Islet precursor cell (in vitro differentiated cells): ENCODE results near the gene FAM161A.
"Not testable (repeated sequence)": the region's sequence is repeated elsewhere in the genome, so short reads cannot be mapped to it uniquely, and the experiment has no call there.

Source experiments
- DNase-seq: peaks from one replicate; pipeline ENCODE4 v3.0.0-alpha.2; 2018

Gene FAM161A

DNA sequence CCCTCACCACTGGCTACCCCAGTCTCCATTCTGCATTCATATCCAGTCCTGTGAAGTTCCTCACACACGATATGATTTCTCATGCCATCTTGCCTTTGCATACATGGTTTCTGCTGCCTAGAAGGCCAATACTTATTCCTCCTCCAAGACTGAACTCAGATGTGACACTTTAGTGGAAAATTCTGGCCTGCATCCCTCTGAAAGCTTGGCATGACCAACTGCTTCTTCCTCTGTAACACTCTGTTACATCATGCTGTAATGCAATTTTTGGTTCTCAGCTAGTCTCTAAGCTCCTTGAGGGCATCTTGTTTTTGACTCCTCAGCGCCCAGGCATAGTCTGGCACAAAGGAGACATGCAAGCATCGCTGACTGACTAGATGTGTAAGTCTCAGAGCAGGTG, 12.6 kb downstream of the FAM161A start:
- DNase-seq = no peak

DNA sequence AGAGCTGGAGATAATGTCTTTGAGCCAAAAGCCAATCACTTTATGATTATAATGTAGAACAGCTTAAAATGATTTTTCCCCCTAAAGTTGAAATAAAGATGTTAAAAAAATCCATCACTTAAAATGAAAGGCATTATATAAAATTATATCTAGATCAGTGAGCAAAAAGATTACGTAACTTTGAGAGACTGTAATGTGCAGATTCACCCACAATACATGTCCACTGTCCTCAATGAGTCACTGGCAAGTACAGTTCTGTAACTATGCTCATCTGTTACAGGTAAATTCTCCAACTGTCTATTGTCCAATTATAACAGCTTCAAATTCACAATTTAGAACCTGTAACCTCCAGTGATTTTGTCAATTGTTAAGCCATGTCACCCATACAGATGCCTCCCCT, 19.0 kb downstream of the FAM161A start:
- DNase-seq = no peak

DNA sequence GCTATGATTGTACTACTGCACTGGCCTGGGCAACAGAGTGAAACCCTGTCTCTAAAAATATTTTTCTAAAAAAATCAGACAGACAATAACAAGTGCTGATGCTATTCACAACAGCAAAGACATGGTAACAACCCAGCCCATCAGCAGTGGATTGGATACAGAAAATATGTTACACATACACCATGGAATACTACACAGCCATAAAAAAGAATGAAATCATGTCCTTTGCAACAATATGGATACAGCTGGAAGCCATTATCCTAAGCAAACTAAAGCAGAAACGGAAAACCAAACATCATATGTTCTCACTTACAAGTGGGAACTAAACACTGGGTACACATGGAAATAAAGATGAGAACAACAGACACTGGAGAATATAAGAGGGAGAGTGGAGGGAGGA, 19.9 kb downstream of the FAM161A start:
- DNase-seq = no peak

DNA sequence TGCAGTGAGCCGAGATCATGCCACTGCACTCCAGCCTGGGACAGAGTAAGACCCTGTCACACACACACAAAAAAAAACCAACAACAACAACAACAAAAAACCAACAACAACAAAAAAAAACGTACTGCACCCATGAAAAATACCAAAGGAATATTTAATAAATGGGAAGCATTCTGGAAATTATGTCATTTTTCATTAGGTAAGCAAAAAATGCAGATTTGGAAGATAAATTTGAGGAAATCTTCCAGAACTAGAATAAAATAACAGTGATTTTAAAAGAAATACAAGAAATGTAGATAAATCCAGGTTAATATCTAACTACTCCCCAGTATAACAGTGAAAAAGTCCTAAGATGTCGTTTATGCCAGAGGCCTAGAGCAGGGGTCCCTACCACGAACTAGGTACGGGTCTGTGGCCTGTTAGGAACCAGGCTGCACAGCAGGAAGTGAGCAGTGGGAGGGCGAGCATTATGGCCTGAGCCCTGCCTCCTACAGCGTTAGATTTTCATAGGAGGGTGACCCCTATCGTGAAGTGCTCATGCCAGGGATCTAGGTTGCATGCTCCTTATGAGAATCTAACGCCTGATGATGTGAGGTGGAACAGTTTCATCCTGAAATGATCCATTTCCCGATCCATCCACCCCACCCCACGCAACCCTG, 21.5 kb downstream of the FAM161A start:
- DNase-seq = peak; percentile 39

DNA sequence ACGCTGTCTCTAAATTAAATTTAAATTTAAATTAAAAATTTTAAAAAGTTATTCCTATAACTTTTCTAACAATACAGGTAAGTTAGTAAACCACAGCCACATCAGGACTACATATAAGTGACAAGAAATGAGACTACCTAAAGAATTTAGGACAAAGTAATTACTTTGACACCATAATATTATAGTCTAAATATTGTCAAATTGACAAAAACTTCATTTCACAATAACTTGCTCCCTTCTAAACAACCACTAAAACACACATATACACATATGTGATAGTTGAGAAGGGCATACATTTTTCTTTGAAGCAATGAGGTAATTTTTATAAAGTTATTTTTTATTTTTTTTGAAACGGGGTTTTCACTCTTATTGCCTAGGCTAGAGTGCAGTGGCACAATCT, 31.6 kb downstream of the FAM161A start:
- DNase-seq = no peak

DNA sequence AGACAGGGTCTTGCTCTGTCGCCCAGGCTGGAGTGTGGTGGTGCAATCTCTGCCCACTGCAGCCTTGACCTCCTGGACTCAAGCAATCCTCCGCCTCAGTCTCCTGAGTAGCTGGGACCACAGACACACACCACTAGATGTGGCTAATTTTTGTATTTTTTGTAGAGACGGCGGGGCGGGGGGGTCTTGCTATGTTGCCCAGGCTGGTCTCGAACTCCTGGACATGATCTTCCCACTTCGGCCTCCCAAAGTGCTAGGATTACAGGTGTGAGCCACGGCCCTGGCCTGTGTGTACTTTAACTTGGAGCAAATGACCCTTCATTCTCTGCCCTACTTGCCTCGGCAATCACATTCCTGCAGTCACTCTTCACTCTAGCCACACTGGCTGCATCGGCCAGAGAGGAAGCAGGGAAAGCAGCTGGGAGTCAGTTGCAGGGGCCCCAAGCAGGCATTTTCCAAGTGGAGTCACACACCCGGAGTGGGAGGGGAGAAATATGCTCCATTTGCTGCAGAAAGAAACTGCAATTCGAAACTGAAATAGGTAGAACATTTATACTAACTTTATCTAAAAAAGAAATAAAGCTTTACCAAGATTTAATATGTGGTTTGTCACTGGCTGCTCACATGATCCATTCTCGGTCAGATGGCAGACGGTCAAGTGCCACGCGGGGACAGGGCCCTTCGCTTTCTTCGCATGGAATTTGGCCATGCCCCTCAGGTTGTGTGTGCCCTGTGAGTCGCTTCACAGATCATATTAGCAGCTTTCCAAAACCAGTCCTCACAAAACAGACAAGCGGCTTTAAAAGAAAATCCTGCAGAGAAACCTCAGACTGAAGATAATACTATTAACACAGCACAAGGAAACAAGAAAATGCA, 37.1 kb downstream of the FAM161A start:
- DNase-seq = no peak

DNA sequence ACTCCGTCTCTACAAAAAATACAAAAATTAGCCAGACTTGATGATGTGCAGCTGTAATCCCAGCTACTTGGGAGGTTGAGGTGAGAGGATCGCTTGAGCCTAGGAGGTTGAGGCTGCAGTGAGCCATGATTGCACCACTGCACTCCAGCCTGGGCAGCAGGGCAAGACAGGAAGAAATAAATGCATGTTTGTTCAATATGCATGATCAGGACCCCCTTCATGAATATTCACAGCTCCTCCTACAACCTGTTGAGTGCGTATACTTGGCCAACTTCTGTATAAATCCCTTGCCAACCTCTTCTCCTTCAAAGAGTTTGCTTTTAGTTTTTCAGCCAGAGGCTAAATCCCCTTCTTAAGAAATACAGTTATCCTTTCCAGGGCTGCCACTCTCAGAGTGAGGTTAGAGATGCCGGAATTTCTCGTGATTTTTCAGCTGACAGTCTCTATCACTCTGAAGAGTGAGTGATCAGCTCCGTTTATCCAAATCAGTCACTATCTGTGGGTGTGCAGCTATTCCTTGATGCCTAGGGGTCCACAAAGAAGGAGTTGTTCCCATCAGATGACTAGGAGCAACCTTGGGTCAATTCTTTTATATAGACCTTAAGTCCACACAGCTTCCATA, 39.2 kb downstream of the FAM161A start:
- DNase-seq = no peak

DNA sequence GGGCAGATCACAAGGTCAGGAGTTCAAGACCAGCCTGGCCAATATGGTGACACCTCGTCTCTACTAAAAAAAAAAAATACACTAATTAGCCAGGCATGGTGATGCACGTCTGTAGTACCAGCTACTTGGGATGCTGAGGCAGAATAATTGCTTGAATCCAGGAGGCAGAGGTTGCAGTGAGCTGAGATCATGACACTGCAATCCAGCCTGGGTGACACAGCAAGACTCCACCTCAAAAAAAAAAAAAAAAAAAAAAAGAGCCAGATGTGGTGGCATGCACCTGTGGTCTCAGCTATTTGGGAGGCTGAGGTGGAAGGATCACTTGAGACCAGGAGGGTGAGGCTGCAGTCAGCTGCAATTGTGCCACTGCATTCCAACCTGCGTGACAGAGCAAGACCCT, 40.5 kb downstream of the FAM161A start:
- not testable (repeated sequence) for DNase-seq

DNA sequence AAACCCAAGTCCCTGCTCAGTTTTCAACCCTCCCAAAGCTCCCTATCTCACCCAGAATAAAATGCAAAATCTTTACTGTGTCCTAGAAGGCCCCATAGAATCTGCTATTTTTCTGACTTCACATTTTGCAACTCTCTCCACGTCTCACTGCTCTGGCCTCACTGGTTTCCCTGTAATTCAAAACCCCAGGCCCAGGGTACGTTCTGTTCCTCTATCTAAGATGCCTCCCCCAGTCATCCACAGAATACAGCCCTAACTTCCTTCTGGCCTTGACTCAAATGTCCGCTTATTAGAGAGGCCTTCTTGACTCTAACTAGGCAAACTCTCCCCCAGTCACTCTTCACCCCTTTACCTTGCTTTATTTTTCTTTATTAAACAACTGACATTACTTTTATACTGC, 42.0 kb downstream of the FAM161A start:
- no peak for DNase-seq

DNA sequence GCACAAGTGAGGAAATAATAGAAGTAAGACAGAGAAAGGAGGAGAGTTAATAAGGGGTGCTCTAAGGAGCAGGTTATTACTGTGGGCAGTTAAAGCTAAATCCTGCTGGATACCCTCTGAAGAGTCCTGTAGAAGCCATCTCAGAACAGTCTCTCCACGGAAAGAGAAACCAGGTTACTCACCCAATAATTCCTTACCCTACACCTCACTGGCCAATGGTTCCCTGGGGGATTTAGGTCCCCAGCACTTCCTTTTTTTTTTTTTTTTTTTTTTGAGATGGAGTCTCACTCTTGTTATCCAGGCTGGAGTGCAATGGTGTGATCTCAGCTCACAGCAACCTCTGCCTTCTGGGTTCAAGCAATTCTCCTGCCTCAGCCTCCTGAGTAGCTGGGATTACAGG, 43.7 kb downstream of the FAM161A start:
- DNase-seq = not testable (repeated sequence)

DNA sequence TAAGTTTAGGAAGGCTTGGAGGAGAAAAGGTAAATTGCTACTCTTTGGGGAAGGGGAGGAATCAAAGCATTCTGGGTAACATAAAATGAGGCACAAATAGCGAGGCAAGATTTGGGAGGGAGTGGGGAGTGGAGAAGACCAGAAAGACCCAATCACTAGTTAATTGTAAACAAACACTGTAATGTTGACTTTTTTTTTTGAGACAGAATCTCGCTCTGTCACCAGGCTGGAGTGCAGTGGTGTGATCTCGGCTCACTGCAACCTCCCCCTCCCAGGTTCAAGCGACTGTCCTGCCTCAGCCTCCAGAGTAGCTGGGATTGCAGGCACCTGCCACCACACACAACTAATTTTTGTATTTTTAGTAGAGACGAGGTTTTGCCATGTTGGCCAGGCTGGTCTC, 45.2 kb downstream of the FAM161A start:
- DNase-seq = not testable (repeated sequence)

DNA sequence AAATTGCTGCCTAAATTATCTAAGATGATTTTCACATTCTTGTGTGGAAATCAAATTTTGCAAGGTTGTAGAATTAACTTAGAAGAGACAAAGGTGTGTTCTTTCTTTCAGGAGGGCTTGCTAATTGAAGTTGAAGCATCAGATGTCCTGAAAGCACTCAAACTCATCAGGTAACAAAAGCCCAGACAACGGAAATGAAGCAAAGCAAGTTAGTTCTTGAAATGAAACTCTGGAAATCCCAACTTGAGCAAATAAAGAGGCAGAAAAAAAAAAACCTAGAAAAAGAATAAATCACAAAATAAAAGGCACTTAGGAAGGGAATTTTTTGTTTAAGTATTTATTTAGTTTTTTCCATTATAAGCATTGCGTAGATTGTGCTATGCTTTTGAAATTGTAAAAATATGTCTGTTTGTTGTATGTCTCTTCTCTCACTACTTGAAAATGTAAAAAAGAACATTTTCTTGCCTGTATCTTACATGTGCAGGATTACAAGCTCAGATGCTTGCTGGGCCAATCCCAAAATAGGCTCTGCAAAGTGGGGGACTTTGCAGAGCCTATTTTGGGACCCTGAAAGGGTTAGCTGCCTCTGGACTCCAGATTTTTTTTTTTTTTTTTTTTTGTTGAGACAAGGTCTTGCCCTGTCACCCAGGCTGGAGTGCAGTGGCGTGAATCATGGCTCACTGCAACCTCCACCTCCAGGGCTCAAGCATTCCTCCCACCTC, 46.7 kb downstream of the FAM161A start:
- DNase-seq = no peak

DNA sequence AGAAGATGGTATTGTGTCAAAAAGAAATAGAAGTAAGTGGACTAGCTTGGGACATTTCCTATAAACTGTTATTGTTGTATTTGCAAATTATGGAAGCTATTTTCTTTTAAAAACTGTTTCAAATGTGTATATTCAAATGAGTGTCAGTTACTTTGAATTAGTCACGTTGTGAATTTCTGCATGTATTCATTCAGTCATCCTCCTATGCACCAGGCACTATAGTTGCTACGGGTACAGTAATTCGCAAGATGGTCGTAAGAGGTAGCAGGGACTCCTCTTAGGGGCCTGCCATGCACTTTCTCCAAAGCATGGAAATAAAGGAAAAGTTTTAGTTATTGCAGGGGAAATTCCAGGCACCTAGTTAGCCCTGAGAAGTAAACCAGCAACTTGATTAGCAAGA, 51.3 kb downstream of the FAM161A start:
- no peak for DNase-seq

DNA sequence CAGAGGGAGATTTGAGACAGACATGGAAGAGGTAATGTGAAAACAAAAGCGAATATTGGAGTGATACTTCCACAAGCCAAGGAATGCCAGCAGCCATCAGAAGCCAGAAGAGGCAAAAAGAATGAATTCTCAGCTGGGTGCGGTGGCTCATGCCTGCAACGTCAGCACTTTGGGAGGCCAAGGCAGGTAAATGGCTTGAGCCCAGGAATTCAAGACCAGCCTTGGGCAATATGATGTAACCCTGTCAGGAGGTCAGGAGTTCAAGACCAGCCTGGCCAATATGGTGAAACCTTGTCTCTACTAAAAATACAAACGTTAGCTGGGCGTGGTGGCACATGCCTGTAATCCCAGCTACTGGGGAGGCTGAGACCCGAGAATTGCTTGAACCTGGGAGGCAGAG, 54.8 kb downstream of the FAM161A start:
- no peak for DNase-seq

DNA sequence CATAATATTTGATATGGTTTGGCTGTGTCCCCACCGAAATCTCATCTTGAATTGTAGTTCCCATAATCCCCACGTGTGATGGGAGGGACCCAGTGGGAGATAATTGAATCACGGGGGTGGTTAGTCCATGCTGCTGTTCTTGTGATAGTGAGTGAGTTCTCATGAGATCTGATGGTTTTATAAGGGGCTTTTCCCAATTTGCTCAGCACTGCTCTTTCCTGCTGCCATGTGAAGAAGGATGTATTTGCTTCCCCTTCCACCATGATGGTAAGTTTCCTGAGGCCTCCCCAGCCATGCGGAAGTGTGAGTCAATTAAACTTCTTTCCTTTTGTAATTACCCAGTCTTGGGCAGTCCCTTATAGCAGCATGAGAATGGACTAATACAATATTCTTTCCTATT, 56.4 kb downstream of the FAM161A start:
- DNase-seq = not testable (repeated sequence)

DNA sequence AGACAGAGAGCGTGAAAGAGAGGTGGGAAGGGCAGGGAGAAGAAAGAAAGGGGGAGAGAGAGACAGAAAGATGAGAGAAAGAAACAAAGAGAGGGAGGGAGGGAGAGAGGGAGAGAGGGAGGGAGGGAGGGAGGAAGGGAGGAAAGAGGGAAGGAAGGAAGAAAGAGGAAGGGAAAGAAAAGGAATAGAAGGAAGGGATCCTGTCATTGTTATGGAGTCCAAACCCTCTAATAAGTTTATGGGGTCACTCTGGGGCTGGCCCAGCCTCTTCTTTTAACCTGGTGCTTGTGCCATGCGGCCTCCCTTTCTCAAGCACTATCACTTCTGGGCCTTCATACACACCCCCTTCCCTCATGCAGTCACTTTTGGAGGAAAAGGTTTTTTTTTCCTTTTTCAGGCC, 58.5 kb downstream of the FAM161A start:
- no peak for DNase-seq

DNA sequence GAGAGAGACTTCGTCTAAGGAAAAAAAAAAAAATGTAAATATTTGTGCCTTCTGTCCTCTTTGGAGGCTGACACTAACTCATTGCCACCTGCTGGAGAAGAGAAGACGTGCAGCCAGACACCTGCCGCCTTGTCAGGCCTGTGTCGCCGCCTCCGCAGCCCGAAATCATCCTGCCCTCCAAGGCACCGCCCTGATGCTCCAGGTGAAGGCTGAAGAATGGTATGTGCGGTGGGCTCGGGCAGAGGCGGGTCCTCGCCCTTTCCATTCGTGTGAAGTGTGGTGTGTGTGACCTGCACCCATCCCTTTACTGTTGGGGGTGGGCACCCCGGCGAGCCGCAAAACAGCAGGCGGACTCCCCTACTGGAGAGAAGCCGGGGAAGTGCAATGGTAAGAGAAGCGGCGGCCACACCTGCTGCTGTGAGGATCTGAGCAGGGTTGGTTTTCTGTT, 60.4 kb downstream of the FAM161A start:
- DNase-seq = peak; percentile 91

DNA sequence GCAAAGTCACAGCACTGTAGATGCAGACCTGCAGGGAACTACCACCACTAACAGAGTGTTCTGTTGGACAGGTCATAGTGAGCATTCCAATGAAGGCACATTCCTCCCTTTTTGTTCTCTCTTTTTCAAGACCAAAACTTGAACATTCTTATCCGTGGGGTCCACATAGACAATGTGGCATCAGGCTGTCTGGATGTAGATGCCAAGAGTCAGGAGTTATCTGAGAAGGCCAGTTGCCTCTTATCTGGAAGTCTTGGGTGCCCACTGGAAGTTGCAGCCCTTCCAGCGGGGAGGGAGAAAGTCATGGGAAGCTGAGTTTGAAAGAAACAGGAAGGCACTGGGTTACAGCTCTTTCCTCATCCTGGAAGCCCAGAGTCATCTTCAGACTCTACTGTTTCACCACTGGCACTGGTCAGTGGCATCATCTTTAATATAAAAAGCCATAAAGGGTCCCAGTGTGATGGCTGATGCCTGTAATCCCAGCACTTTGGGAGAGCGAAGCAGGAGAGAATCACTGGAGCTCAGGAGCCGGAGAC, 61.4 kb downstream of the FAM161A start:
- no peak for DNase-seq

DNA sequence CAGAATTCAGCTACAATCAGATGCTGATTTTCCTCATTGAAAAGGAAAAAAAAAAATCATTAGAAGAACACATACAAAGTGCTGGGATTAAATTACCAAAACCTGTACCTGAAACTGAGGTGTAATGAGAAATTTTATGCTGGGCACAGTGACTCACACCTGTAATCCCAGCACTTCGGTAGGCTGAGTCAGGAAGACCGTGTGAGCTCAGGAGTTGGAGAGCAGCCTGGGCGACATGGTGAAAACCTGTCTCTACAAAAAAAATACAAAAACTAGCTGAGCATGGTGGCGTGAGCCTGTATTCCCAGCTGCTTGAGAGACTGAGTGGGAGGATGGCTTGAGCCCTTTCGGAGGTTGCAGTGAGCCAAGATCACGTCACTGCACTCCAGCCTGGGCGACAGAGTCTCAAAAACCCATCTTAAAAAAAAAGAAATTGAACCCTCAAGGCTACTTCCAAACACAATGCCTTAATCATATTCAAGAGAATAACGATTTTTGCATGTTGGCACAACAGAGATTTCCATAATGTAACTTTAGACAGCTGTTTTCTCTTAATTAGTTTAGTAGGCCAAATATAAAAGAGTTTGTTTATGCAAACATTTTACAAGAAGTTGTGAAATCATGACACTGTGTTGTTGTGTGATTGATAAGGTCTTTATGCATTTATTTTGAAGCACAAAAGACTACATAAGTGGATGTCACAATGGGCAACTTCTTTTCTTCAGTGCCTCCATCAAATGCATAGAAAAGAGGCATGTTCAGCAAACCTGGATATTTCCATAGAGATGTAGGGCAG, 63.9 kb downstream of the FAM161A start:
- no peak for DNase-seq

DNA sequence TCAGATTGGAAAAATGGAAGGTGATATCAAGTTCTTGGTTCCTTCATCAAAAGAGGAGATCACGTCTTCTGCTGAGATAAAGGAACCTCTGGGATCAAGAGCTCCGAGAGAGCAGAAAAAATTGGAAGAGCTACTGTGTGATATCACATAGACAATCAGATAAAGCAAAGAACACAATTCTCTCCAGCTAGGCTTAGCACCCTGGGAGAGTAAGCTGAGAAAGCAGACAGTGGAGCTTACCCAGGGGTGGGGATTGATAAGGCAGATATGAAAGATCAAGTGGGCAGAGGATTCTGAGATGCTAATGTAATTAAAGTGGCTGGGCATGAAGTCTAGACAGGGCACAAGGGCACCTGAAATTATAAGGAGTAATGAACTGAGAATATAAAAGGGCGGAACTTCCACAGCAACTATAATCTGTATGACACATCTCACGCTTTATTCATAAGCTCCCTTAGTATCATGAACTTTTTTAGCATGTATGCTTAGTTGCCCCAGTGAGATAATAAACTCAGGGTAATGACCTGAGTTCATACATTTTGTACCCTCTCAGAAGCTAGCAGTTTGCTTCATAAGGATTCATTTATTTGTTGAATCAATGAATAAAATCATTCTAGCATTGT, 65.8 kb downstream of the FAM161A start:
- no peak for DNase-seq

DNA sequence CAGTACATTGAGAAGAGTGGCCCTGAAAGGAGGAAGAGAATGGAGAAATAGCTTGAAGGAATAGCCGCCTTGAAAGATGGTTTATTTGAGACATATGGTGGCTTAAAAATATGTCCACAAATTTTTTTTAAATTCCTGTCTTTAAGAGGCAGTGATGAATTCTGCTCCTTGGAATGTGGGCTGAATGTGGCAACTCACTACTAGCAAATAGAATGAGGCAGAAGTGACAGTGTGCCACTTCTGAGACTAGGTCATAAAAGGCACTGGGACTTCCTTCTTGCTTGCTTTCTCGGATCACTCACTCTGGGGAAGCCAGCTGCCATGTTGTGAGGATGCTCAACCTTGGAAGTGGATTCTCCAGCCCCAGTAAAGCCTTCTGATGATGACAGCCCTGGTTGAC, 67.0 kb downstream of the FAM161A start:
- DNase-seq = no peak

DNA sequence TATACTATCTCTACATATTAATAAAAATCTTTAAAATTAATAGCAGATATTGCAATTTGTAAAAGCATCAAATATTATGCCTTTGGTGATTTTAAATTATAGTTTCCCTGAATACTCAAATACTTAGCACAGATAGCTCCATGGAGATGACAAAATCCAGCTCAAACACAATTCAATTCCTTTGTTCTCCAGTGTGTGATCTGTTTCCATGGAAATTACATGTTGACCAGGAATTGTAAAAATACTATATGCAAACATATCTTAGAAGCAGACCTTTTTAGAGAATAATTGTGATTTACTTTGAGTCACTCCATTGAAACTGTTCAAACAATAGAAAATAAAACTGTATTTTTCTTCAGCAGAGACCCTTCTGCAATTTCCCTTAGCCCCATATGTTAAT, 68.3 kb downstream of the FAM161A start:
- DNase-seq = no peak
